Testis (tissue), 2 donors: ENCODE results near the gene AFAP1.

Source experiments
- CTCF ChIP-seq, 3 experiments: fragments of 450-650 bp in 2 of 3; fragments of 200-600 bp in 1 of 3; sonication (generic) in 1 of 3; IDR thresholded peaks; one replicate each; pipeline ENCODE4 v1.5.1; 2016 to 2019; ENCODE audit warnings: antibody characterized with exemption in 3 of 3, mild to moderate bottlenecking in 2 of 3, moderate library complexity in 1 of 3
- POLR2A ChIP-seq: fragments of 450-650 bp; IDR thresholded peaks from one replicate; pipeline ENCODE4 v1.6.1; 2017; ENCODE audit warnings: antibody characterized with exemption, mild to moderate bottlenecking, moderate library complexity

- TF ChIP-seq POLR2A (no peak), CTCF (IDR thresholded peaks at IDR 0.05) (no peak)
Measured at GRCh38 chr4:7722766-7723387, 216.8 kb downstream of the AFAP1 start.
